Neuronal stem cell (in vitro differentiated cells): Measurements from ENCODE around the gene H6PD.
A peak's percentile ranks its signal among the peaks of the same experiment; 100 is the strongest.

ENCODE experiments used
- DNase-seq: peaks from one replicate; pipeline ENCODE4 v3.0.0-alpha.2; 2013; ENCODE audit warnings: low spot score
- H2AFZ ChIP-seq: one replicate; pipeline ENCODE4 v1.6.1; 2013; ENCODE audit warnings: mild to moderate bottlenecking, low read length, inconsistent platforms
- H2AK5ac ChIP-seq: 2 replicates; pipeline ENCODE4 v1.6.1; 2013; ENCODE audit warnings: low read depth, mild to moderate bottlenecking, inconsistent platforms, low read length, moderate library complexity, mixed read lengths
- H2BK120ac ChIP-seq: 2 replicates; pipeline ENCODE4 v1.6.1; 2013; ENCODE audit warnings: low read depth, mild to moderate bottlenecking, inconsistent platforms, low read length, moderate library complexity, mixed read lengths
- H2BK12ac ChIP-seq: one replicate; pipeline ENCODE4 v1.6.1; 2013; ENCODE audit warnings: low read length, inconsistent platforms
- H2BK15ac ChIP-seq: 2 replicates; pipeline ENCODE4 v1.6.1; 2013; ENCODE audit warnings: mild to moderate bottlenecking, low read length, inconsistent platforms, mixed read lengths
- H2BK5ac ChIP-seq: one replicate; pipeline ENCODE4 v1.6.1; 2013; ENCODE audit warnings: inconsistent platforms, mild to moderate bottlenecking, low read length, moderate library complexity
- H3K14ac ChIP-seq: one replicate; pipeline ENCODE4 v1.6.1; 2013; ENCODE audit warnings: low read length, inconsistent platforms
- H3K18ac ChIP-seq: 2 replicates; pipeline ENCODE4 v1.6.1; 2013; ENCODE audit warnings: low read length, inconsistent platforms
- H3K23ac ChIP-seq: 2 replicates; pipeline ENCODE4 v1.6.1; 2013; ENCODE audit warnings: low read depth, mild to moderate bottlenecking, mixed read lengths, low read length, inconsistent platforms; ENCODE audit not compliant: poor library complexity
- H3K27ac ChIP-seq: replicated peaks from 3 replicates; pipeline ENCODE4 v1.5.1; 2013; ENCODE audit warnings: low read length, inconsistent platforms
- H3K27me3 ChIP-seq, 3 experiments: 2 replicates each; pipeline ENCODE4 v1.6.1; 2013; ENCODE audit warnings: low read length in 3 of 3, mild to moderate bottlenecking in 2 of 3, inconsistent platforms in 1 of 3, low read depth in 1 of 3, mixed read lengths in 1 of 3, moderate library complexity in 1 of 3; ENCODE audit not compliant: control insufficient read depth in 3 of 3, insufficient read depth in 3 of 3
- H3K36me3 ChIP-seq, 2 donors: replicated peaks in 1 of 2; 2 replicates each; pipeline ENCODE4 v1.6.1; 2013; ENCODE audit warnings: low read length in 2 of 2; ENCODE audit not compliant: control insufficient read depth in 2 of 2, insufficient read depth in 2 of 2
- H3K4ac ChIP-seq: 2 replicates; pipeline ENCODE4 v1.6.1; 2013; ENCODE audit warnings: inconsistent platforms, mild to moderate bottlenecking, low read length, moderate library complexity
- H3K4me1 ChIP-seq, 2 donors: 1 replicate in 1 of 2; 2 replicates in 1 of 2; pipeline ENCODE4 v1.6.1; 2013; ENCODE audit warnings: low read length in 2 of 2, low read depth in 1 of 2; ENCODE audit not compliant: control insufficient read depth in 2 of 2, insufficient read depth in 1 of 2
- H3K4me2 ChIP-seq: one replicate; pipeline ENCODE4 v1.6.1; 2013; ENCODE audit warnings: mild to moderate bottlenecking, low read length, inconsistent platforms; ENCODE audit not compliant: insufficient read depth, poor library complexity, severe bottlenecking
- H3K4me3 ChIP-seq, 2 donors: 2 replicates each; pipeline ENCODE4 v1.5.1; 2013; ENCODE audit warnings: low read length in 2 of 2, mild to moderate bottlenecking in 2 of 2, inconsistent platforms in 1 of 2, moderate library complexity in 1 of 2
- H3K79me1 ChIP-seq: one replicate; pipeline ENCODE4 v1.6.1; 2013; ENCODE audit warnings: low read depth, mild to moderate bottlenecking, inconsistent platforms, low read length, moderate library complexity
- H3K9ac ChIP-seq: one replicate; pipeline ENCODE4 v1.6.1; 2013; ENCODE audit warnings: mild to moderate bottlenecking, low read depth, low read length, inconsistent platforms; ENCODE audit not compliant: poor library complexity
- H3K9me3 ChIP-seq, 2 donors: replicated peaks in 1 of 2; 2 replicates each; pipeline versions ENCODE3 to v1.6.1; 2013; ENCODE audit warnings: low read length in 2 of 2, mild to moderate bottlenecking in 2 of 2, inconsistent platforms in 1 of 2, low read depth in 1 of 2, mixed read lengths in 1 of 2, moderate library complexity in 1 of 2; ENCODE audit not compliant: control insufficient read depth in 2 of 2, insufficient read depth in 1 of 2
- H4K8ac ChIP-seq: one replicate; pipeline ENCODE4 v1.6.1; 2013; ENCODE audit warnings: low read depth, mild to moderate bottlenecking, inconsistent platforms, low read length, moderate library complexity
- H4K91ac ChIP-seq: one replicate; pipeline ENCODE4 v1.6.1; 2013; ENCODE audit warnings: low read length, low read depth, mild to moderate bottlenecking, inconsistent platforms; ENCODE audit not compliant: poor library complexity
- WGBS, 2 donors: extraction: QIAGEN DNeasy Blood & Tissue Kit; methylation state at CpG; one replicate each; pipeline ENCODE4 v1.1.7; 2013; ENCODE audit warnings: missing lambda C conversion rate in 2 of 2, mixed read lengths in 1 of 2; ENCODE audit not compliant: insufficient read length in 2 of 2, insufficient replicate concordance in 1 of 2; ENCODE audit errors: extremely low coverage in 2 of 2; 5-methylcytosine and 5-hydroxymethylcytosine counted together

H6PD gene

DNA sequence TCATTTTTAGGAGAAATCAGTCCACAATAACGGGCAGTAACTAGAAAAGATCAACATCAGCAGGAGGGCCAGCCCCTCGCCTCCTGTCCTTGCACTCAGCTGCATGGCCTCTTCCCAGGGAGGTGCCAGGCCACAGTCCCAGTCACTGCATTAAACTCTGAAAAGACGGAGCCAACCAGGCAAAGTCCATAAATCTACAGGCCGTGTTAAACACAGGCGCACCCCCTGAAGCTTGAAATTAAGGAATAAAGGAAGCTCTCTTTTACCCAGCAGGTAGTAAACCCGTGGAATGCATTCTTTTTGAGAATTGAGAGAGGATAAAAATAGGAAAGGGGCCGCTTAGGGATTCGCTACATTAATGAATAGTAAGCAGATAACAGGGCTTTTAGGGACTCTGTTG is 18.4 kb downstream of the H6PD start:
- no peak overlapping the region for H2BK12ac ChIP-seq
- no peak overlapping the region for H3K18ac ChIP-seq
- peak overlapping the region; percentile 58 for H3K4me2 ChIP-seq
- H2AFZ ChIP-seq, result no peak overlapping the region
- no peak overlapping the region for H3K4ac ChIP-seq
- peak; percentile 83 for DNase-seq
- no peaks in the 10 kb centered on the region for H3K79me1 ChIP-seq
- no peaks in the 10 kb centered on the region for H3K36me3 ChIP-seq
- no peak overlapping the region for H4K8ac ChIP-seq
- no peak overlapping the region for H3K4me3 ChIP-seq
- no peak overlapping the region for H2BK120ac ChIP-seq
- H2BK5ac ChIP-seq, result no peak overlapping the region
- WGBS, 2 donors, result no CpG with 5 or more reads among the region's 8 CpGs
- H3K9ac ChIP-seq, result no peak overlapping the region
- H2AK5ac ChIP-seq, result no peak overlapping the region
- H3K9me3 ChIP-seq, result peaks cover under 1% of the 10 kb centered on the region in 2 donors
- H2BK15ac ChIP-seq, result no peak overlapping the region
- peak overlapping the region; percentile 68 for H3K27ac ChIP-seq
- no peak overlapping the region for H4K91ac ChIP-seq
- no peak overlapping the region for H3K14ac ChIP-seq
- H3K23ac ChIP-seq, result no peak overlapping the region
- no peaks in the 10 kb centered on the region for H3K27me3 ChIP-seq
- peaks cover 42 to 43% of the 10 kb centered on the region in 2 donors for H3K4me1 ChIP-seq

GRCh38 chr1:9253453-9254105 is 19.0 kb downstream of the H6PD start:
- H4K91ac ChIP-seq, result no peak overlapping the region
- no peak overlapping the region for H3K4ac ChIP-seq
- no peak overlapping the region for H2AFZ ChIP-seq
- no peak overlapping the region for H3K14ac ChIP-seq
- H2BK15ac ChIP-seq, result no peak overlapping the region
- peaks cover 0 to 4% of the 10 kb centered on the region in 2 donors for H3K36me3 ChIP-seq
- peaks cover 42 to 43% of the 10 kb centered on the region in 2 donors for H3K4me1 ChIP-seq
- H2BK5ac ChIP-seq, result no peak overlapping the region
- DNase-seq, result no peak
- no peak overlapping the region for H3K23ac ChIP-seq
- H3K9me3 ChIP-seq, result peaks cover 2 to 7% of the 10 kb centered on the region in 2 donors
- H3K27ac ChIP-seq, result peak overlapping the region; percentile 53
- H3K27me3 ChIP-seq, result no peaks in the 10 kb centered on the region
- no CpG with 5 or more reads among the region's 10 CpGs for WGBS, 2 donors
- no peak overlapping the region for H3K4me3 ChIP-seq
- no peak overlapping the region for H2BK120ac ChIP-seq
- H3K18ac ChIP-seq, result peak overlapping the region; percentile 68
- no peak overlapping the region for H2BK12ac ChIP-seq
- H2AK5ac ChIP-seq, result no peak overlapping the region
- no peak overlapping the region for H4K8ac ChIP-seq
- no peak overlapping the region for H3K9ac ChIP-seq
- H3K79me1 ChIP-seq, result peaks cover 4% of the 10 kb centered on the region
- H3K4me2 ChIP-seq, result no peak overlapping the region

DNA sequence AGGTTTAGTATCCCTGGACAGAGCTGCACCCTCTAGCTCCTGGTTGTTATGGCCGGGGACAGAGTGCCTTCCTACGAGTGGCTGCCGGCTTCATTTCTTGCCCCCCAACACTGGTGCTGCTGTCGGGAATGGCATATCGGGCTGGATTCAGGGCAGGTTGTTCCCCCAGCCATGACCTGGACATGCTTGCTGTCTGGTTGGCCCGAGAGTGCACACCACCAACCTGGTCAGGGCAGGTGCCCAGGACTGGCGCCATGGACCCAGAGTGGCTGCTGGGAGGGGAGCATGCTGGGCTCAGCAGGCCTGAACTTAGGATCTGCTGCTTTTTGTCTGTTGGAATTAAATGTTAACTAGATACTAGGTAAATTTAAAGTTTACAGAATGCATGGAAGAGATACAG is 21.8 kb downstream of the H6PD start:
- Histone ChIP-seq H3K4me2 (no peak overlapping the region), H4K8ac (no peak overlapping the region), H3K18ac (peak overlapping the region; percentile 74), H2BK12ac (no peak overlapping the region), H2BK120ac (no peak overlapping the region), H3K14ac (no peak overlapping the region), H3K27ac (no peak overlapping the region), H3K4ac (no peak overlapping the region), H3K23ac (peak overlapping the region; percentile 71), H3K79me1 (peaks cover 9% of the 10 kb centered on the region), H2AK5ac (peak overlapping the region; percentile 13), H3K9me3 (peaks cover 11% of the 10 kb centered on the region in 2 donors), H3K27me3 (no peaks in the 10 kb centered on the region), H2BK15ac (peak overlapping the region; percentile 71), H3K36me3 (peaks cover 0 to 5% of the 10 kb centered on the region in 2 donors), H2AFZ (no peak overlapping the region), H3K4me3 (no peak overlapping the region), H3K9ac (no peak overlapping the region), H4K91ac (no peak overlapping the region), H2BK5ac (no peak overlapping the region), H3K4me1 (peaks cover 21 to 25% of the 10 kb centered on the region in 2 donors)
- no CpG with 5 or more reads among the region's 7 CpGs for WGBS, 2 donors
- DNase-seq, result no peak

- H3K4me1 ChIP-seq, result peaks cover 11 to 13% of the 10 kb centered on the region in 2 donors
- no peak overlapping the region for H3K27ac ChIP-seq
- H3K4me2 ChIP-seq, result no peak overlapping the region
- H3K14ac ChIP-seq, result peak overlapping the region; percentile 32
- peaks cover 9% of the 10 kb centered on the region for H3K79me1 ChIP-seq
- H2BK5ac ChIP-seq, result no peak overlapping the region
- H4K8ac ChIP-seq, result no peak overlapping the region
- DNase-seq, result no peak
- peak overlapping the region; percentile 64 for H2BK12ac ChIP-seq
- no CpG with 5 or more reads among the region's 22 CpGs for WGBS, 2 donors
- H3K4me3 ChIP-seq, result peak overlapping the region in 1 of 2 donors; percentile 21
- peaks cover 0 to 5% of the 10 kb centered on the region in 2 donors for H3K36me3 ChIP-seq
- no peak overlapping the region for H2BK120ac ChIP-seq
- H2AFZ ChIP-seq, result no peak overlapping the region
- no peak overlapping the region for H3K4ac ChIP-seq
- peak overlapping the region; percentile 17 for H3K9ac ChIP-seq
- peaks cover 11% of the 10 kb centered on the region in 2 donors for H3K9me3 ChIP-seq
- peak overlapping the region; percentile 82 for H3K18ac ChIP-seq
- no peak overlapping the region for H2BK15ac ChIP-seq
- no peaks in the 10 kb centered on the region for H3K27me3 ChIP-seq
- peak overlapping the region; percentile 56 for H2AK5ac ChIP-seq
- H3K23ac ChIP-seq, result peak overlapping the region; percentile 38
- peak overlapping the region; percentile 28 for H4K91ac ChIP-seq
These were observed 23.3 kb downstream of the H6PD start for GRCh38 chr1:9257851-9258250.
